Smooth muscle cell (in vitro differentiated cells): ENCODE data around the gene NTRK2. TPM values are rescaled to one million over a fixed set of nuclear protein-coding genes. Genes with fewer than 3 reads are reported as not detected.

Experiments
- DNase-seq: peaks from one replicate; lab custom pipeline; 2025; ENCODE audit not compliant: unreplicated experiment; lab: John Stamatoyannopoulos, UW
- H2AFZ ChIP-seq: fragments of 200-600 bp; sonication (generic); 2 replicates; pipeline ENCODE4 v1.6.0; 2016; ENCODE audit warnings: antibody characterized with exemption, low read depth, mild to moderate bottlenecking
- H3F3A ChIP-seq: fragments of 200-600 bp; sonication (generic); 2 replicates; pipeline ENCODE4 v1.6.0; 2017; ENCODE audit warnings: antibody characterized with exemption, low read depth
- H3K27ac ChIP-seq: fragments of 200-600 bp; sonication (generic); 2 replicates; pipeline ENCODE4 v1.5.1; 2016; ENCODE audit warnings: low read depth, mild to moderate bottlenecking
- H3K27me3 ChIP-seq: fragments of 200-600 bp; sonication (generic); 2 replicates; pipeline ENCODE4 v1.6.1; 2016; ENCODE audit warnings: low read depth, mild to moderate bottlenecking
- H3K36me3 ChIP-seq: fragments of 200-600 bp; sonication (generic); 2 replicates; pipeline ENCODE4 v1.5.1; 2016; ENCODE audit warnings: low read depth
- H3K4me1 ChIP-seq: fragments of 200-600 bp; sonication (generic); 2 replicates; pipeline ENCODE4 v1.5.1; 2016; ENCODE audit warnings: low read depth
- H3K4me2 ChIP-seq: fragments of 200-600 bp; sonication (generic); 2 replicates; pipeline ENCODE4 v1.6.0; 2016; ENCODE audit warnings: mild to moderate bottlenecking
- H3K4me3 ChIP-seq: fragments of 200-600 bp; sonication (generic); 2 replicates; pipeline ENCODE4 v1.5.1; 2016; ENCODE audit warnings: mild to moderate bottlenecking
- H3K79me2 ChIP-seq: fragments of 200-600 bp; sonication (generic); 2 replicates; pipeline ENCODE4 v1.6.0; 2016; ENCODE audit warnings: low read depth, mild to moderate bottlenecking
- H3K9ac ChIP-seq: fragments of 200-600 bp; sonication (generic); 2 replicates; pipeline ENCODE4 v1.6.0; 2016; ENCODE audit warnings: low read depth
- H3K9me3 ChIP-seq: fragments of 200-600 bp; sonication (generic); replicated peaks from 2 replicates; pipeline ENCODE4 v1.5.1; 2016; ENCODE audit warnings: low read depth
- H4K20me1 ChIP-seq: fragments of 200-600 bp; sonication (generic); 2 replicates; pipeline ENCODE4 v1.6.0; 2016; ENCODE audit warnings: low read depth
- CTCF ChIP-seq: fragments of 200-600 bp; sonication (generic); IDR thresholded peaks from 2 replicates; pipeline ENCODE4 v1.5.1; 2017; ENCODE audit warnings: borderline replicate concordance, mild to moderate bottlenecking, antibody characterized with exemption; ENCODE audit not compliant: insufficient read depth, poor library complexity, severe bottlenecking
- WGBS: methylation state at CpG from one replicate; pipeline ENCODE4 v1.1.7; 2016; ENCODE audit warnings: low lambda C conversion rate; 5-methylcytosine and 5-hydroxymethylcytosine counted together
- polyA plus RNA-seq: library from polyadenylated mRNA; unstranded; fragments of >200 nt; fragmentation: Nextera tagmentation; extraction: Ambion mirVana; gene quantifications from 2 replicates; pipeline ENCODE4 v1.2.1, GENCODE V29; 2016
- total RNA-seq: library from RNA; depleted of rRNA; stranded (reverse); fragments of >200 nt; gene quantifications from 2 replicates; pipeline ENCODE4 v1.2.3, GENCODE V29; 2014

Gene NTRK2
- total and polyA plus RNA-seq, 2 experiments from 2014 or later, result 1.7 to 3.9 TPM

GRCh38 chr9:84791643-84792042, 122.1 kb downstream of the NTRK2 start:
- no peak for DNase-seq
- Histone ChIP-seq H3K9ac (no peak overlapping the region), H3K9me3 (no peaks in the 10 kb centered on the region), H3K27me3 (peaks cover 40% of the 10 kb centered on the region), H3K4me2 (no peak overlapping the region), H3K79me2 (no peaks in the 10 kb centered on the region), H4K20me1 (no peaks in the 10 kb centered on the region), H3F3A (no peaks in the 10 kb centered on the region), H3K4me1 (no peaks in the 10 kb centered on the region), H3K4me3 (no peak overlapping the region), H3K27ac (no peak overlapping the region), H3K36me3 (no peaks in the 10 kb centered on the region), H2AFZ (no peak overlapping the region)
- WGBS, result 78% methylated on average over 2 of the region's 2 CpGs
- no peak for TF ChIP-seq CTCF

DNA sequence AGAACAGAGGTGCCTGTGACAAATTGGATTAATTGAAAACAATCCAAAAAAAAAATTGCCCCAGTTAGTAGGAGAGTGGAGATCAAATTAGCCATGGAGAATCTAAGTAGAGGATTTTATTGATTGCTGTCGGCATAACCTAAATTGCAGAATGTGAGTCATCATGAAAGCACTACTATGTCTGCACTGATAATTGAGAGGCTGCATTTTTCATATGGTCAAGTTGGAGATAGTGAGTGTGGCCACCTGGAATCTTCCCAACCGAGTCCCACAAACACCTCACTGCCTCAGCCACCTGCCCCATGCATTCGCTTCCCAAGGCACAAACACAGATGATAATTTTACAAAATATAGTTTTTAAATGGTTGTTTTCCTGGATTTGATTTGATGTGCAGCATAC, 123.7 kb downstream of the NTRK2 start:
- DNase-seq, result no peak

DNA sequence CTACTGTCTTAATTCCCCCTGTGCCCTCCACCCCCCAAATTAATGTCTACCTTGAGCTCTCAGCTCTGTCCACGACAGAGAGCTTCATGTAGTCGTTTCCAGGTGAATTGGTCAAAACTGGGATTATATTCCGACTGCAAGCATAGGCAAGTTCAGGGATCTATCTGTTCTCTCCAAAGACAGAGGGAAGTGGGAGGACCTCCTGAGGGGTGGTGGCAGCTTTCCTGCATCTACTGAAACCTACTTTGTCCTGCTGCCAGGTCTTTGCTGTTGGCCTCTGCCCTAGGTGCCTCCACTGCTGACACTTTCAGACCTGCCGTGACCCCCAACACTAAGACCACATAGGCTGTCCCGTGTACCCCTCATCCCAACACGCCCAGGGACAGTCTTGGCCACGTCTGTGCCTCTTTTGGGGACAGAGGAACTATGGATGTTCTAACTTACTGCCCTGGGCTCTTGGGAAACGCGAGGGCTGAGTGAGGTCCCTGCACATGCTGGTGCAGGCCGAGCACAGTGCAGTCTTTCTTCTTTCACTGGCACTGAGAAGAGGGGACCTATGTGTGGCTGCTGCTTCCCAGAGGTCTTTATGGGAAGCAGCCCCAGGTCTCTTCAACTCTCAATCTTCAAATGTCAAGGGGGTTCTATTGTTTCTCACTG, 125.6 kb downstream of the NTRK2 start:
- H3K9me3 ChIP-seq, result no peaks in the 10 kb centered on the region
- H3K9ac ChIP-seq, result no peak overlapping the region
- no peak overlapping the region for H2AFZ ChIP-seq
- no peak overlapping the region for H3K4me3 ChIP-seq
- H3K79me2 ChIP-seq, result no peaks in the 10 kb centered on the region
- H3K27ac ChIP-seq, result no peak overlapping the region
- peaks cover 32% of the 10 kb centered on the region for H3K27me3 ChIP-seq
- H3K4me1 ChIP-seq, result no peaks in the 10 kb centered on the region
- DNase-seq, result no peak
- no peaks in the 10 kb centered on the region for H3K36me3 ChIP-seq
- H3K4me2 ChIP-seq, result no peak overlapping the region
- no peaks in the 10 kb centered on the region for H4K20me1 ChIP-seq
- no peaks in the 10 kb centered on the region for H3F3A ChIP-seq
- 86% methylated on average over 10 of the region's 10 CpGs for WGBS
- no peak for TF ChIP-seq CTCF

More for the DNA sequence above, 123.7 kb downstream of the NTRK2 start:
- Histone ChIP-seq H4K20me1 (no peaks in the 10 kb centered on the region), H3F3A (no peaks in the 10 kb centered on the region), H3K27me3 (peaks cover 36% of the 10 kb centered on the region), H3K4me1 (no peaks in the 10 kb centered on the region), H3K9ac (no peak overlapping the region), H2AFZ (no peak overlapping the region), H3K9me3 (no peaks in the 10 kb centered on the region), H3K4me3 (no peak overlapping the region), H3K4me2 (no peak overlapping the region), H3K79me2 (no peaks in the 10 kb centered on the region), H3K27ac (no peak overlapping the region), H3K36me3 (no peaks in the 10 kb centered on the region)
- TF ChIP-seq CTCF, result no peak
- 72% methylated on average over 3 of the region's 3 CpGs for WGBS

DNA sequence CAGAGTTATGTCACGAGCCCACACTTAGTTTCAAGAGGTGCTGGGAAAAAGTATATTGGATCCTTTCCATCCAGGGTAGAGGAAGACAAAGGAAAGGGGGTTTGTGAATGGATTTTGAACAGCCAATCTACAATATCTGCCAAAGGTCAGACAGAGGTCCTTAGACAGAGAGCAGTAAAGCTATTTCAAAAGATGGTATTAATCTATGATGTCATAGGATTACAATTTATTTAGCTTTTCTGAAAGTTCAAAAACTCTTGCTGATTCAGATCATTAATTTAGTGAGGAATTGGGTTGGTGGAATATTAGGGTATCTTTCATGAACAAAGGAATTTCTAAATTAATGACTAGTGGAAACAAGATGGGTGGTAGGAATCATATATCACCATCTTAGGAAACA, 126.9 kb downstream of the NTRK2 start:
- no peak for DNase-seq
- WGBS, result 92% methylated on average over 1 of the region's 1 CpG
- no peaks in the 10 kb centered on the region for H3K79me2 ChIP-seq
- peaks cover 36% of the 10 kb centered on the region for H3K27me3 ChIP-seq
- H3F3A ChIP-seq, result no peaks in the 10 kb centered on the region
- no peaks in the 10 kb centered on the region for H3K36me3 ChIP-seq
- H3K27ac ChIP-seq, result no peak overlapping the region
- no peak for TF ChIP-seq CTCF
- H3K9ac ChIP-seq, result no peak overlapping the region
- H3K4me1 ChIP-seq, result no peaks in the 10 kb centered on the region
- H4K20me1 ChIP-seq, result no peaks in the 10 kb centered on the region
- no peak overlapping the region for H3K4me3 ChIP-seq
- H3K4me2 ChIP-seq, result no peak overlapping the region
- no peaks in the 10 kb centered on the region for H3K9me3 ChIP-seq
- no peak overlapping the region for H2AFZ ChIP-seq
